Measurements from ENCODE around the gene FILIP1.

Gene FILIP1

DNA sequence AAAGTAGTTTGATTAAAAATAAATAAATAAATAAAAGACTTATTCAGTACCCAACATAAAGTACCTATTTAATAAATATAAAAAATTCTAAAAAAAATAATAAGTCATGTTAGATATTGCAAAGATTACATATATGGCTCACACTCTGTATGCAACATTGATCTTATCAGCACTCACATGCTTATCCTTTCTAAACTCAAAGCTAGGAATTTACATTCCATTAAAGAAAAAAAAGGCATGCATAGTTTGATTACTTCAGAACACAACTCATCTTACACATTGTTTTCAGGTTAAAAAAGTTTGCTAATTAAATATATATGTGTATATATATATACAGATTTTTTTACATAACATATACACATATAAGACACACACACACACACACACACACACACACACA, 96.4 kb downstream of the FILIP1 start:
- no peak overlapping the region for H3K4me3 ChIP-seq (ENCODE audit: low read depth, low read length)
- TF ChIP-seq, protein P1, sequence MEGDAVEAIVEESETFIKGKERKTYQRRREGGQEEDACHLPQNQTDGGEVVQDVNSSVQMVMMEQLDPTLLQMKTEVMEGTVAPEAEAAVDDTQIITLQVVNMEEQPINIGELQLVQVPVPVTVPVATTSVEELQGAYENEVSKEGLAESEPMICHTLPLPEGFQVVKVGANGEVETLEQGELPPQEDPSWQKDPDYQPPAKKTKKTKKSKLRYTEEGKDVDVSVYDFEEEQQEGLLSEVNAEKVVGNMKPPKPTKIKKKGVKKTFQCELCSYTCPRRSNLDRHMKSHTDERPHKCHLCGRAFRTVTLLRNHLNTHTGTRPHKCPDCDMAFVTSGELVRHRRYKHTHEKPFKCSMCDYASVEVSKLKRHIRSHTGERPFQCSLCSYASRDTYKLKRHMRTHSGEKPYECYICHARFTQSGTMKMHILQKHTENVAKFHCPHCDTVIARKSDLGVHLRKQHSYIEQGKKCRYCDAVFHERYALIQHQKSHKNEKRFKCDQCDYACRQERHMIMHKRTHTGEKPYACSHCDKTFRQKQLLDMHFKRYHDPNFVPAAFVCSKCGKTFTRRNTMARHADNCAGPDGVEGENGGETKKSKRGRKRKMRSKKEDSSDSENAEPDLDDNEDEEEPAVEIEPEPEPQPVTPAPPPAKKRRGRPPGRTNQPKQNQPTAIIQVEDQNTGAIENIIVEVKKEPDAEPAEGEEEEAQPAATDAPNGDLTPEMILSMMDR (IDR thresholded peaks at IDR 0.05; ENCODE audit: low read depth, low read length): no peak

DNA sequence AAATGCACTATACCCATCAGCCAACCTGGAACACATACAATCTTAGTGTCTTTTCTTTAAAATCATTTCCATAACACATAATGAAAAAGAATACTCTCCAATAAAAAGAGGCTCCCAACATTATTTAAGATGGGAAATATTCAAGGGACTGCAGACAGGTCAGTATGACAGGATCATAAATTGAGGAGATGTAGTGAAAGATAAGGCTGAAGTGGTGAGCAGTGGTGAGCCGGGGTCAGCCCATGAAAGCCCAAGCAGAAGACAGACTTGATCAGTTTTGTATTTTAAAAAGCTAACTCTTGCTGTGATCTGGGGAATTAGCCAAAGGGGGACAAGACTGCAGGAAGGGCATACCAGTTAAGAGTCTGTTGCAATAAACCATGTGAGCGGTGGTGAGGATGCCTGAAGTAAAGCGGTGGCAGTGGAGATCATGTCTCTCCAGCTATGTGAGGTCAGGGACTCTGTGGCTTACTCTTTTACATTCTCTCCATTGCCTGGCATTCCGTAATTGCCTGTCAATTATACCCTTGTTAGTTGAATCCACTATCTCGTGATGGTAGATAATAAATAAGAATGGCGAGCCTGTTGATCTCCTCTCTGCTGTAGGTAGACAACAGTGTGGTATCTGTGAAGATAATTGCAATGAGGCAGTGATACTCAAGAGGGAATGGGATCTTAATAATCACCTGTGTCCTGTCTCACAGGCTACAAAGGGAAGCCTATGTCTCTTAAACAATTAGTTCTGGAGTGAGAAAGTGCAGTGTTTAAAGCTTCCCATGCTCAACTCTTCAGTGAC, 97.4 kb downstream of the FILIP1 start:
- TF ChIP-seq, protein P1 (IDR thresholded peaks at IDR 0.05; ENCODE audit: low read depth, low read length): no peak
- H3K4me3 ChIP-seq (ENCODE audit: low read depth, low read length): no peak overlapping the region

DNA sequence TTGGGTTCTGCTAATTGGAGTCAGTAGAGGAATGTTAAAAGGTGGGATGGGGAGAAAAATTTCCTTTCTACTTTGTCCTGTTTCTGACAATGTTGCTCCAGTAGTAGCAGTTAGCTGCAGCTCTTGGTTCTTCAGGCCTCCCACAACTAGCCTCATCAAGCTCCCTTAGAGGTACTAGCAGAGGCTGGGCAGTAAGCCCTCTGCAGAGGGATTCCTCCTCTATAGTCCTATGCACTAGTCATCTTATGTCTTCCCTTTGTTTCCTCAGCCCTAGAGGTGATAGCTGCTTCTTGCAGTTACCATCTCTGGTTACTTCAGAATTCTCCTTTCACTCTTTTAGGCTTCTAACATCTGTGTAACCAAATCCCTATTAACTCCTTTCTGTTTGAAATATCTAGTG, 99.8 kb downstream of the FILIP1 start:
- H3K4me3 ChIP-seq (ENCODE audit: low read depth, low read length): no peak overlapping the region
- TF ChIP-seq, protein P1 (IDR thresholded peaks at IDR 0.05; ENCODE audit: low read depth, low read length): no peak

DNA sequence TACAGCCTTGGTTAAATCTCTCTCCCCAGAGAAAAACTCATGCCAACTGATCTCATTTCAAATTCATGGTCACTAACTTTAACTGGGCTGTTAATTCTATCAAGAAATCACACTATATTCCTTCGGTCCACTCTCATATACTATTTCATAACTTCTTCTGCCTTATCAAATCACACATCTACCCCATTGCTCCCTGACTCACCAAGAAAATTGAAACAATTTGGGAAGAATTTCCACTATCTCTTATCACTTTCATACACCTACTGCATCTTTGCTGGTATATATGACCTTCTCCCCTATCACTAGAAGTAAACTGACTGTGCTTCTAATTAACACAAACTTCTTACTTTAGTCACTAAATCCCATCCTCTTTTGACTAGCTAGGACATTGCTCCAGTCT, 102.3 kb downstream of the FILIP1 start:
- H3K4me3 ChIP-seq (ENCODE audit: low read depth, low read length): no peak overlapping the region
- TF ChIP-seq, protein P1 (IDR thresholded peaks at IDR 0.05; ENCODE audit: low read depth, low read length): no peak

DNA sequence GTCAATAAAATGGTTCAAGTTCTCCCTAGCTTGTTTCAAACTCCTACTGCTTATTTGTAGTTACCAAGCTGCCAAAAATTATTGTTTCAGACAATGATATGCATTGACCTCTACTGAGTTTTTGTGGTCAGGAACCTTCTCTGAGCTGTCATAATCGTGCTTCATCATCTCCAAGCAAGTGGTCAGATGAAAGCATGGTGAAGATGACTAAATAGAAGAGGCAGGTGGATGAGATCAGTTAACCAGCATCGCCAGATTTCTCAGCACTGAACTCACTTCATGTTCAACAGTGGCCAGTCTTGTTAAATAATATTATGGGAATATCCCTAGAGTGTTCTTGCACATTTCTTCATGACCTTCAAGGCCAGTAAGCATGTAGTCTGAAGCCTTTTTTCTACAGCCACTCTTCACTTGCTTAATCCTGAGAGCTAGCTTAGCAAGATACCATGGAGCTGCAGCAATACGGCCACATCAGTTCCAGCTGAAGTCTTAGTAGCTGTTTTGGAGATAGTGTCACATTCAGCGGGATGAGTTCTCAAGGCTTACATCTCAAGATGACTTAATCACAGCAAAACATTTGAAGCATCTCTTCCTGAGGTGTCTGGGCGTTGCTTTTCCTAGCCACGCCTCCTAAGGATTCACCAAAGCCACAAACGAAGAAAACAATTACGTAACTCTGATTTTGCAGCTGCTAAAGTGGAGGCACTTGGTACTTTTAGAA, 107.4 kb downstream of the FILIP1 start:
- H3K4me3 ChIP-seq (ENCODE audit: low read depth, low read length): no peak overlapping the region
- TF ChIP-seq, protein P1 (IDR thresholded peaks at IDR 0.05; ENCODE audit: low read depth, low read length): no peak

DNA sequence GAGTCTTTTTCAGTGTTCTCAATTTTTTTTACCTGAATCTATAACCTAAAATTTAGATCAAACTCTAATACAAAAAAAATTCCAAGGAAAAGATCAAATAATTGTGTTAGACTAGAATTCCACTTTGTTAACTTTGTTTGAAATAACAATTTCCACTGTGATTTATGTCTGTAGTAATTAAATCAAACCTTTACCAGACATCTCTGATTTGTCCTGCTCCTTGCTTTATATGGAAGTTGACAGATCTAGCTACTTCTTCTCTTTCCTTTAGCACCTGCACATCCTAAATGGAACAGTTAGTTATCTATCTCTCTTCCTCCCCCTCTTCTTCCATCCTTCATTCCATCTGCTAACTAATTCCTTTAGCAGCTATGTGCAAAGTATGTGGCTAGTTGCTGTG, 109.5 kb downstream of the FILIP1 start:
- H3K4me3 ChIP-seq (ENCODE audit: low read depth, low read length): no peak overlapping the region
- TF ChIP-seq, protein P1 (IDR thresholded peaks at IDR 0.05; ENCODE audit: low read depth, low read length): no peak

DNA sequence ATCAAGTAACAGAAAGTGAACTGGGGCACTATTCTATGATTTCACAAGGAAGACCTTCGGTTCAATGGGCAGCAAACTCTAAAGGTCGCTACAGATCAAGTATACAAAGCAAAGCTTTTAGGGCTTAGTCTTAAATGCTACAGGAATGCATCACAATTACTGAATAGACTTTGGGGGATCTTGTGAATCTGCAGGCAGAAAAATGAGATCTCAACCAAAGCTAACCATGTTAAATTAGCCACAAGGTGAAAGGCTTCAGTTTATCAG, 111.0 kb downstream of the FILIP1 start:
- H3K4me3 ChIP-seq (ENCODE audit: low read depth, low read length): no peak overlapping the region

More for the DNA sequence above, 111.0 kb downstream of the FILIP1 start:
- TF ChIP-seq, protein P1 (IDR thresholded peaks at IDR 0.05; ENCODE audit: low read depth, low read length): no peak
